HEK293T (cell line): ENCODE measurements around the gene RASAL3.

Experiments used
- ARNT ChIP-seq: fragments of 450-650 bp; IDR thresholded peaks from 2 replicates; pipeline ENCODE4 v1.6.1; 2017; ENCODE audit warnings: mild to moderate bottlenecking
- ELF4 ChIP-seq: fragments of 450-650 bp; IDR thresholded peaks from 2 replicates; pipeline ENCODE4 v1.6.1; 2017; ENCODE audit warnings: antibody characterized with exemption
- FOXM1 ChIP-seq: fragments of 450-650 bp; IDR thresholded peaks from 2 replicates; pipeline ENCODE4 v1.6.1; 2017; ENCODE audit warnings: mild to moderate bottlenecking, borderline replicate concordance
- L3MBTL2 ChIP-seq: fragments of 450-650 bp; conservative IDR thresholded peaks from 2 replicates; pipeline ENCODE4 v1.6.1; 2016; ENCODE audit warnings: mild to moderate bottlenecking
- LEF1 ChIP-seq: fragments of 450-650 bp; IDR thresholded peaks from 2 replicates; pipeline ENCODE4 v1.6.1; 2017; ENCODE audit warnings: mild to moderate bottlenecking, borderline replicate concordance
- SP1 ChIP-seq: fragments of 450-650 bp; IDR thresholded peaks from 2 replicates; pipeline ENCODE4 v1.6.1; 2017
- SUZ12 ChIP-seq: fragments of 450-650 bp; IDR thresholded peaks from 2 replicates; pipeline ENCODE4 v1.6.1; 2016; ENCODE audit warnings: mild to moderate bottlenecking
- TARDBP ChIP-seq: fragments of 450-650 bp; IDR thresholded peaks from 2 replicates; pipeline ENCODE4 v1.6.1; 2016
- TF ChIP-seq, protein P1 (sequence below): fragments of 450-650 bp; IDR thresholded peaks from 2 replicates; pipeline ENCODE4 v1.6.1; 2016

- TF ChIP-seq SUZ12 (no peak), FOXM1 (no peak), ELF4 (no peak), LEF1 (no peak), L3MBTL2 (no peak), ARNT (no peak), TARDBP (no peak), SP1 (no peak)
- TF ChIP-seq, protein P1, sequence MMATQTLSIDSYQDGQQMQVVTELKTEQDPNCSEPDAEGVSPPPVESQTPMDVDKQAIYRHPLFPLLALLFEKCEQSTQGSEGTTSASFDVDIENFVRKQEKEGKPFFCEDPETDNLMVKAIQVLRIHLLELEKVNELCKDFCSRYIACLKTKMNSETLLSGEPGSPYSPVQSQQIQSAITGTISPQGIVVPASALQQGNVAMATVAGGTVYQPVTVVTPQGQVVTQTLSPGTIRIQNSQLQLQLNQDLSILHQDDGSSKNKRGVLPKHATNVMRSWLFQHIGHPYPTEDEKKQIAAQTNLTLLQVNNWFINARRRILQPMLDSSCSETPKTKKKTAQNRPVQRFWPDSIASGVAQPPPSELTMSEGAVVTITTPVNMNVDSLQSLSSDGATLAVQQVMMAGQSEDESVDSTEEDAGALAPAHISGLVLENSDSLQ: no peak
Measured at GRCh38 chr19:15476325-15476724, 12.0 kb upstream of the RASAL3 start.
